K562 (cell line): ENCODE measurements around the gene EPN3. TPM values are rescaled to one million over a fixed set of nuclear protein-coding genes. Genes with fewer than 3 reads are reported as not detected.

Experiments used
- ATAC-seq: fragments of 200-7000 bp; cut with Tn5 transposase; 3 replicates; pipeline ENCODE4 v1.9.1; 2020; ENCODE audit warnings: moderate library complexity
- BruUV-seq: library from RNA; stranded (reverse); fragments of 400-500 nt; replicated peaks from 2 replicates; lab custom pipeline; 2021; lab: Mats Ljungman, UMichigan
- CTCF ChIA-PET: fragments of 300-600 bp; formaldehyde crosslinking; extraction: SDS; loops from one replicate; lab custom pipeline; 2021; ENCODE audit warnings: low intra/inter-chr PET ratio; lab: Yijun Ruan, JAX
- POLR2A ChIA-PET: fragments of 300-600, 350-650 bp; sonication (Branson Sonifier 250); formaldehyde crosslinking; extraction: SDS; loops from one replicate; lab custom pipeline; 2021; ENCODE audit warnings: antibody characterized with exemption, inconsistent platforms; lab: Yijun Ruan, JAX
- DNase-seq, 4 experiments: peaks; one replicate each; pipeline versions ENCODE4 v3.0.0 to v3.0.0-alpha.2; 2011 to 2018; ENCODE audit warnings: low spot score in 3 of 4, mixed read lengths in 3 of 4; ENCODE audit errors: extremely low read depth in 1 of 4
- FAIRE-seq: peaks from 2 replicates; lab custom pipeline; 2011; peaks lifted over from hg19 to GRCh38; lab: Jason Lieb, UNC
- H2AFZ ChIP-seq: 2 replicates; pipeline ENCODE4 v1.6.0; 2011; ENCODE audit warnings: low read depth, low read length, control low read depth, inconsistent platforms
- H3K27ac ChIP-seq: fragments of 200-600 bp; 3 replicates; pipeline ENCODE4 v1.8.0; 2011; ENCODE audit warnings: low read depth, mild to moderate bottlenecking, control low read depth, inconsistent platforms, low read length, moderate library complexity, mixed read lengths; ENCODE audit errors: extremely low read depth
- H3K27me3 ChIP-seq, 2 experiments: fragments of 300-600 bp in 1 of 2; 2 replicates in 1 of 2; 3 replicates in 1 of 2; pipeline versions ENCODE4 v1.6.0 to v1.8.0; 2011; ENCODE audit warnings: inconsistent platforms in 2 of 2, low read length in 2 of 2, mild to moderate bottlenecking in 1 of 2, mixed read lengths in 1 of 2, moderate library complexity in 1 of 2; ENCODE audit not compliant: control insufficient read depth in 2 of 2, insufficient read depth in 2 of 2
- H3K36me3 ChIP-seq: fragments of 300-600 bp; 3 replicates; pipeline ENCODE4 v1.8.0; 2011; ENCODE audit warnings: mild to moderate bottlenecking, low read length, inconsistent platforms; ENCODE audit not compliant: control insufficient read depth, insufficient read depth
- H3K4me1 ChIP-seq, 2 experiments: fragments of 200-600 bp in 1 of 2; replicated peaks in 1 of 2; 2 replicates in 1 of 2; 3 replicates in 1 of 2; pipeline versions ENCODE4 v1.5.1 to v1.8.0; 2011; ENCODE audit warnings: inconsistent platforms in 2 of 2, low read length in 2 of 2, mild to moderate bottlenecking in 1 of 2, mixed read lengths in 1 of 2, moderate library complexity in 1 of 2; ENCODE audit not compliant: control insufficient read depth in 2 of 2, insufficient read depth in 2 of 2
- H3K4me2 ChIP-seq: 2 replicates; pipeline ENCODE4 v1.6.1; 2011; ENCODE audit warnings: low read length, control low read depth, inconsistent platforms, mixed read lengths; ENCODE audit not compliant: insufficient read depth
- H3K4me3 ChIP-seq: fragments of 200-600 bp; sonication (generic), shearing (Covaris generic); 2 replicates; pipeline ENCODE4 v1.5.1; 2016; ENCODE audit warnings: control low read depth, inconsistent platforms
- H3K79me2 ChIP-seq: fragments of 200-600 bp; 3 replicates; pipeline ENCODE4 v1.8.0; 2011; ENCODE audit warnings: low read length, inconsistent platforms; ENCODE audit not compliant: control insufficient read depth, insufficient read depth
- H3K9ac ChIP-seq, 2 experiments: 2 replicates each; pipeline versions ENCODE4 v1.6.0 to v1.6.1; 2011; ENCODE audit warnings: low read depth in 2 of 2, low read length in 2 of 2, control low read depth in 1 of 2, inconsistent platforms in 1 of 2, mild to moderate bottlenecking in 1 of 2, mixed read lengths in 1 of 2; ENCODE audit not compliant: insufficient read depth in 1 of 2
- H3K9me1 ChIP-seq: one replicate; pipeline ENCODE4 v1.6.0; 2011; ENCODE audit warnings: inconsistent platforms, mild to moderate bottlenecking, low read length, moderate library complexity; ENCODE audit not compliant: control insufficient read depth, insufficient read depth
- H3K9me3 ChIP-seq: replicated peaks from 2 replicates; pipeline ENCODE4 v1.5.1; 2011; ENCODE audit warnings: low read depth, low read length, inconsistent platforms; ENCODE audit not compliant: control insufficient read depth, insufficient read depth
- H4K20me1 ChIP-seq: replicated peaks from 2 replicates; pipeline ENCODE4 v1.6.1; 2011; ENCODE audit warnings: low read length, inconsistent platforms, mixed read lengths; ENCODE audit not compliant: control insufficient read depth, insufficient read depth
- ELK1 ChIP-seq: sonication (generic); formaldehyde crosslinking; IDR thresholded peaks from 2 replicates; pipeline ENCODE4 v1.8.1; 2022; ENCODE audit warnings: missing genetic modification reagents
- EP400 ChIP-seq: fragments of 450-650 bp; IDR thresholded peaks from 2 replicates; pipeline ENCODE4 v1.6.1; 2017; ENCODE audit warnings: antibody characterized with exemption, mild to moderate bottlenecking, moderate library complexity
- GTF2B ChIP-seq: IDR thresholded peaks from 2 replicates; pipeline ENCODE4 v1.6.1; 2011; ENCODE audit not compliant: insufficient read length; ENCODE audit errors: extremely low read depth
- HDAC8 ChIP-seq: fragments of 450-650 bp; IDR thresholded peaks from 2 replicates; pipeline ENCODE4 v1.6.1; 2016; ENCODE audit warnings: mild to moderate bottlenecking, missing genetic modification characterization, moderate library complexity, missing compliant biosample characterization
- HNRNPK ChIP-seq: fragments of 200-400 bp; formaldehyde crosslinking; IDR thresholded peaks from one replicate; pipeline ENCODE4 v1.6.1; 2018; ENCODE audit warnings: mild to moderate bottlenecking, low read depth, low read length; ENCODE audit not compliant: poor library complexity, severe bottlenecking
- PKNOX1 ChIP-seq: fragments of 450-650 bp; IDR thresholded peaks from 2 replicates; pipeline ENCODE4 v1.6.1; 2016
- RREB1 ChIP-seq: fragments of 250-450 bp; sonication (Bioruptor Pico); IDR thresholded peaks from 2 replicates; pipeline ENCODE4 v1.4.0; 2020
- SMAD3 ChIP-seq: fragments of 450-650 bp; formaldehyde crosslinking; conservative IDR thresholded peaks from 2 replicates; pipeline ENCODE4 v1.4.0; 2020; ENCODE audit warnings: mild to moderate bottlenecking
- TRIM28 ChIP-seq: fragments of 450-650 bp; IDR thresholded peaks from 2 replicates; pipeline ENCODE4 v1.6.1; 2017
- ZNF395 ChIP-seq: fragments of 200-800 bp; sonication (Bioruptor generic); IDR thresholded peaks from 2 replicates; pipeline ENCODE4 v1.6.1; 2017; ENCODE audit warnings: missing genetic modification characterization, missing compliant biosample characterization
- ZNF584 ChIP-seq: fragments of 200-800 bp; sonication (Bioruptor generic); IDR thresholded peaks from 2 replicates; pipeline ENCODE4 v1.6.1; 2016; ENCODE audit warnings: low read depth, mild to moderate bottlenecking, missing genetic modification characterization, missing compliant biosample characterization
- WGBS: fragments of 100-300 bp; shearing (Covaris generic); methylation state at CpG from one replicate; pipeline ENCODE4 v1.1.6; 2016; ENCODE audit warnings: low coverage, mixed read lengths; ENCODE audit not compliant: insufficient coverage; ENCODE audit errors: missing lambda C conversion rate; 5-methylcytosine and 5-hydroxymethylcytosine counted together
- in situ Hi-C: fragments of 300-500 bp; cut with MboI; formaldehyde crosslinking; loops from 4 replicates; pipeline ENCODE4 v1.15.0; 2018; ENCODE audit warnings: inconsistent platforms, mixed read lengths
- intact Hi-C: fragments of 100-400 bp; cut with micrococcal nuclease; formaldehyde crosslinking; loops from 2 replicates; pipeline ENCODE4 v1.14.2; 2022
- polyA plus RNA-seq, 8 experiments: library from polyadenylated mRNA; depleted of rRNA in 4 of 8; stranded (reverse) in 5 of 8; unstranded in 3 of 8; fragments of >200 nt; fragmentation: Nextera tagmentation in 2 of 8; fragmentation: Illumina TruSeq in 1 of 8; extraction: Ambion mirVana in 2 of 8; extraction: Trizol in 1 of 8; gene quantifications; 2 replicates each; pipeline versions ENCODE4 v1.2.1 to v1.2.3, GENCODE V29; 2011 to 2014; ENCODE audit warnings: inconsistent platforms in 1 of 8, missing spikeins in 1 of 8
- total RNA-seq, 7 experiments: library from RNA; depleted of rRNA in 6 of 7; stranded (reverse); fragments of >200 nt in 6 of 7; fragmentation: Illumina TruSeq in 2 of 7; extraction: Trizol in 2 of 7; gene quantifications; 2 replicates each; pipeline versions ENCODE4 v1.2.1 to v1.2.3, GENCODE V29; 2011 to 2021; ENCODE audit warnings: low replicate concordance in 1 of 7

EPN3 gene
- total and polyA plus RNA-seq, 9 of the 15 experiments (the other 6 are each of a cell fraction or from before 2014, with no cell fraction given) = 0.16 TPM; not detected in 8

- FAIRE-seq = no peak
- Histone ChIP-seq H3K4me1 (peaks cover 0 to 4% of the 10 kb centered on the region in 2 experiments; a peak in 1 of 5 replicates), H3K4me3 (no peak overlapping the region), H3K27me3 (peaks cover 8 to 52% of the 10 kb centered on the region in 2 experiments; a peak in 3 of 5 replicates), H3K36me3 (no peaks in the 10 kb centered on the region), H3K27ac (no peak overlapping the region), H3K4me2 (no peak overlapping the region), H3K79me2 (no peaks in the 10 kb centered on the region), H4K20me1 (no peaks in the 10 kb centered on the region), H3K9ac (no peak overlapping the region), H2AFZ (no peak overlapping the region), H3K9me3 (no peaks in the 10 kb centered on the region), H3K9me1 (no peaks in the 10 kb centered on the region)
- in situ Hi-C loops = no loop called here
- no peak for DNase-seq
- POLR2A ChIA-PET = no interaction called here
- no TSS peak for BruUV-seq
- no peak for ATAC-seq
- CTCF ChIA-PET = no interaction called here
- WGBS = 17% methylated on average over 2 of the region's 2 CpGs
- intact Hi-C loops = no loop called here
- TF ChIP-seq EP400 (no peak), GTF2B (no peak), HNRNPK (no peak), ZNF584 (CRISPR knock-in tag) (no peak), ELK1 (no peak), PKNOX1 (no peak), SMAD3 (CRISPR knock-in tag) (no peak), TRIM28 (no peak), ZNF395 (CRISPR knock-in tag) (no peak), RREB1 (CRISPR knock-in tag) (no peak), HDAC8 (tag) (no peak)
These were observed 9.3 kb upstream of the EPN3 start for GRCh38 chr17:50523208-50523607.
